HG03095 (cell line): Measurements from ENCODE around the gene DDAH1.

Source experiments
- ATAC-seq: cut with Tn5 transposase; IDR thresholded peaks from one replicate; pipeline ENCODE4 v1.9.1; 2021; ENCODE audit warnings: moderate library complexity; ENCODE audit not compliant: unreplicated experiment

The DDAH1 gene

GRCh38 chr1:85397490-85398032 is 67.4 kb downstream of the DDAH1 start:
- ATAC-seq, result no peak

GRCh38 chr1:85396194-85396593 is 68.8 kb downstream of the DDAH1 start:
- ATAC-seq, result no peak

- no peak for ATAC-seq
Observed at GRCh38 chr1:85394130-85394529, 70.8 kb downstream of the DDAH1 start.

GRCh38 chr1:85393490-85393889 is 71.5 kb downstream of the DDAH1 start:
- no peak for ATAC-seq

GRCh38 chr1:85388416-85388815 is 76.5 kb downstream of the DDAH1 start:
- ATAC-seq, result no peak

GRCh38 chr1:85387781-85388180 is 77.2 kb downstream of the DDAH1 start:
- no peak for ATAC-seq

- no peak for ATAC-seq
Observed at GRCh38 chr1:85386068-85386722, 78.8 kb downstream of the DDAH1 start.

GRCh38 chr1:85379203-85380136 is 85.5 kb downstream of the DDAH1 start:
- no peak for ATAC-seq

GRCh38 chr1:85378534-85378933 is 86.4 kb downstream of the DDAH1 start:
- ATAC-seq, result no peak

GRCh38 chr1:85376356-85376755 is 88.6 kb downstream of the DDAH1 start:
- ATAC-seq, result no peak

- no peak for ATAC-seq
Observed at GRCh38 chr1:85375493-85375892, 89.5 kb downstream of the DDAH1 start.

GRCh38 chr1:85374160-85374559 is 90.8 kb downstream of the DDAH1 start:
- ATAC-seq, result no peak

GRCh38 chr1:85373378-85373708 is 91.6 kb downstream of the DDAH1 start:
- ATAC-seq, result no peak

GRCh38 chr1:85372683-85373377 is 92.1 kb downstream of the DDAH1 start:
- no peak for ATAC-seq

- no peak for ATAC-seq
Observed at GRCh38 chr1:85371021-85371420, 93.9 kb downstream of the DDAH1 start.

- no peak for ATAC-seq
Observed at GRCh38 chr1:85368073-85368770, 96.7 kb downstream of the DDAH1 start.

- no peak for ATAC-seq
Observed at GRCh38 chr1:85366391-85367170, 98.4 kb downstream of the DDAH1 start.

GRCh38 chr1:85365851-85366250 is 99.1 kb downstream of the DDAH1 start:
- no peak for ATAC-seq

GRCh38 chr1:85363521-85363920 is 101.4 kb downstream of the DDAH1 start:
- ATAC-seq, result no peak

GRCh38 chr1:85363092-85363491 is 101.9 kb downstream of the DDAH1 start:
- no peak for ATAC-seq
